ENCODE data around the gene RCOR3.

DNA sequence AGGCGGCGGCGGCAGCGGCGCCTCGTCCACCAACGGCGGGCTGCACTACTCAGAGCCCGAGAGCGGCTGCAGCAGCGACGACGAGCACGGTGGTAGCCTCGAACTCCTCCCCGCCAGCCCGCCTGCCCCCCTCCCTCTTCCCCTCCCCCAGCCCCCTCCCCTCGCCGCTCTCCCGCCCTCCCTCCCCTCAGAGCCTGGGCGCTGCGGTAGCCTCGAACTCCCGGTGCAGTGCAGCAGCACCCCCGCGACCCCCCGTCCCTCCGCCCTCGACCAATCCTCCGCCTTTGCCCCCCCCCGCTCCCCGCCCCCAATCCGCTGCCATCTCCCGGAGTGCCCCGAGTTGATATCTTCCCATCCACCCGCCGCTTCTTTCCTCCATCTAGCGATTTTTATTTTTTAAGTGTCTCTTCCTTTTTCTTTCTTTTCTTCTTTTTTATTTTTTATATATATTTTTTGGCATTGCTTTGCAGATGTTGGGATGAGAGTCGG is 516 bp downstream of the RCOR3 start:
- TF ChIP-seq, protein P1, sequence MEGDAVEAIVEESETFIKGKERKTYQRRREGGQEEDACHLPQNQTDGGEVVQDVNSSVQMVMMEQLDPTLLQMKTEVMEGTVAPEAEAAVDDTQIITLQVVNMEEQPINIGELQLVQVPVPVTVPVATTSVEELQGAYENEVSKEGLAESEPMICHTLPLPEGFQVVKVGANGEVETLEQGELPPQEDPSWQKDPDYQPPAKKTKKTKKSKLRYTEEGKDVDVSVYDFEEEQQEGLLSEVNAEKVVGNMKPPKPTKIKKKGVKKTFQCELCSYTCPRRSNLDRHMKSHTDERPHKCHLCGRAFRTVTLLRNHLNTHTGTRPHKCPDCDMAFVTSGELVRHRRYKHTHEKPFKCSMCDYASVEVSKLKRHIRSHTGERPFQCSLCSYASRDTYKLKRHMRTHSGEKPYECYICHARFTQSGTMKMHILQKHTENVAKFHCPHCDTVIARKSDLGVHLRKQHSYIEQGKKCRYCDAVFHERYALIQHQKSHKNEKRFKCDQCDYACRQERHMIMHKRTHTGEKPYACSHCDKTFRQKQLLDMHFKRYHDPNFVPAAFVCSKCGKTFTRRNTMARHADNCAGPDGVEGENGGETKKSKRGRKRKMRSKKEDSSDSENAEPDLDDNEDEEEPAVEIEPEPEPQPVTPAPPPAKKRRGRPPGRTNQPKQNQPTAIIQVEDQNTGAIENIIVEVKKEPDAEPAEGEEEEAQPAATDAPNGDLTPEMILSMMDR (IDR thresholded peaks at IDR 0.05; ENCODE audit: control extremely low read depth in 1 of 3, insufficient read depth in 1 of 3, low read depth in 1 of 3, low read length in 3 of 3) = no peak
- no peak for TF ChIP-seq TEAD4 (IDR thresholded peaks at IDR 0.05; ENCODE audit: low read depth, low read length)
- TF ChIP-seq POLR2A (IDR thresholded peaks at IDR 0.05; ENCODE audit: control extremely low read depth in 1 of 2, low read depth in 2 of 2, low read length in 2 of 2) = no peak
- no peak for TF ChIP-seq FOSL1 (IDR thresholded peaks at IDR 0.05; ENCODE audit: insufficient read depth, low read depth, low read length)
- no peak for TF ChIP-seq CBX5 (IDR thresholded peaks at IDR 0.05; ENCODE audit: low read depth, low read length)
- TF ChIP-seq EP300 (IDR thresholded peaks at IDR 0.05; ENCODE audit: borderline replicate concordance in 1 of 2, low read depth in 2 of 2, low read length in 2 of 2) = no peak
